IPS DF 4.7 (cell line): ENCODE data around the gene MXRA5.
"Not testable (repeated sequence)": the region's sequence is repeated elsewhere in the genome, so short reads cannot be mapped to it uniquely, and the experiment has no call there.

Experiments used
- DNase-seq: peaks from one replicate; pipeline ENCODE4 v3.0.0-alpha.2; 2013; ENCODE audit warnings: low spot score; ENCODE audit errors: extremely low read depth

MXRA5 gene, protein sequence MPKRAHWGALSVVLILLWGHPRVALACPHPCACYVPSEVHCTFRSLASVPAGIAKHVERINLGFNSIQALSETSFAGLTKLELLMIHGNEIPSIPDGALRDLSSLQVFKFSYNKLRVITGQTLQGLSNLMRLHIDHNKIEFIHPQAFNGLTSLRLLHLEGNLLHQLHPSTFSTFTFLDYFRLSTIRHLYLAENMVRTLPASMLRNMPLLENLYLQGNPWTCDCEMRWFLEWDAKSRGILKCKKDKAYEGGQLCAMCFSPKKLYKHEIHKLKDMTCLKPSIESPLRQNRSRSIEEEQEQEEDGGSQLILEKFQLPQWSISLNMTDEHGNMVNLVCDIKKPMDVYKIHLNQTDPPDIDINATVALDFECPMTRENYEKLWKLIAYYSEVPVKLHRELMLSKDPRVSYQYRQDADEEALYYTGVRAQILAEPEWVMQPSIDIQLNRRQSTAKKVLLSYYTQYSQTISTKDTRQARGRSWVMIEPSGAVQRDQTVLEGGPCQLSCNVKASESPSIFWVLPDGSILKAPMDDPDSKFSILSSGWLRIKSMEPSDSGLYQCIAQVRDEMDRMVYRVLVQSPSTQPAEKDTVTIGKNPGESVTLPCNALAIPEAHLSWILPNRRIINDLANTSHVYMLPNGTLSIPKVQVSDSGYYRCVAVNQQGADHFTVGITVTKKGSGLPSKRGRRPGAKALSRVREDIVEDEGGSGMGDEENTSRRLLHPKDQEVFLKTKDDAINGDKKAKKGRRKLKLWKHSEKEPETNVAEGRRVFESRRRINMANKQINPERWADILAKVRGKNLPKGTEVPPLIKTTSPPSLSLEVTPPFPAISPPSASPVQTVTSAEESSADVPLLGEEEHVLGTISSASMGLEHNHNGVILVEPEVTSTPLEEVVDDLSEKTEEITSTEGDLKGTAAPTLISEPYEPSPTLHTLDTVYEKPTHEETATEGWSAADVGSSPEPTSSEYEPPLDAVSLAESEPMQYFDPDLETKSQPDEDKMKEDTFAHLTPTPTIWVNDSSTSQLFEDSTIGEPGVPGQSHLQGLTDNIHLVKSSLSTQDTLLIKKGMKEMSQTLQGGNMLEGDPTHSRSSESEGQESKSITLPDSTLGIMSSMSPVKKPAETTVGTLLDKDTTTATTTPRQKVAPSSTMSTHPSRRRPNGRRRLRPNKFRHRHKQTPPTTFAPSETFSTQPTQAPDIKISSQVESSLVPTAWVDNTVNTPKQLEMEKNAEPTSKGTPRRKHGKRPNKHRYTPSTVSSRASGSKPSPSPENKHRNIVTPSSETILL (N-terminal part only)

DNA sequence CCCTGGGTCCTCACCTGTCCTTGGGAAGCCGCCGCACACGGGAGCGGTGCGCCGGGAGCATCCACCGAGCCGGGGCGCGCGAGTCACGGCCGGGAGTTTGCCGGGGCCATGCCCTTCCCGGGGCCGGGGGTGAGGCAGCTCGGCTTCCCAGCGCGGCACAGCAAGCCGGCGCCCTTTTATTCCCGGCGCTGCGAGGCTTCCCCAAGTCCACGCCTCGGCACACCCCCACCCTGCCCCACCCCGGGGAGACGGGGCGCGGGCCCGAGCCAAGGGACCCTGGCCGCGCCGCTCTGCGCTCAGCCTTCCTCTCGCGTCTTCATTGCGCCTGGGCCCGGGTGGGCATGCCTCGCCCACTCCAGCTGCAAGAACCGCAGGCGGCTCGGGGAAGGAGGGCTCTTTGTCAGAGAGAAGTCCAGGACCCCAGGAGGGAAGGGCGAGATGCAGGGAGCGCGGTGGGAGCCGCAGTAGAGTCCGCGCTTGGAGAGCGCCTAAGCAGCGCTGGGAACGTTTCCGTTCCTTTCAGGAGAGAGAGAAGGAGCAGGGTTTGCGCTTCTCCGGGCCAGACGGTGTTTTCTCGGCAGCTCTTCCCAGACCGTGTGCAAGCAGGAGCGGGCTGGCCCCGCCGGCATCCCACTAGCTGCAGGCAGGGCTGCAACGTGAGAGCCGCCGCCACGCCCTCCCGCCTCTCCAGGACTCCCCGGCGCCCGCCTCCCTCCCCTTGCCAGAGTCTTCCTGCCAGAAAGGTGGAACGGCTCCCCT is at the start of gene MXRA5:
Gene MXRA5 (minus strand): TSS at position 152 of the 759 bp plus-strand sequence. CDS start 2,819 bp downstream, outside the sequence.
- DNase-seq = no peak

DNA sequence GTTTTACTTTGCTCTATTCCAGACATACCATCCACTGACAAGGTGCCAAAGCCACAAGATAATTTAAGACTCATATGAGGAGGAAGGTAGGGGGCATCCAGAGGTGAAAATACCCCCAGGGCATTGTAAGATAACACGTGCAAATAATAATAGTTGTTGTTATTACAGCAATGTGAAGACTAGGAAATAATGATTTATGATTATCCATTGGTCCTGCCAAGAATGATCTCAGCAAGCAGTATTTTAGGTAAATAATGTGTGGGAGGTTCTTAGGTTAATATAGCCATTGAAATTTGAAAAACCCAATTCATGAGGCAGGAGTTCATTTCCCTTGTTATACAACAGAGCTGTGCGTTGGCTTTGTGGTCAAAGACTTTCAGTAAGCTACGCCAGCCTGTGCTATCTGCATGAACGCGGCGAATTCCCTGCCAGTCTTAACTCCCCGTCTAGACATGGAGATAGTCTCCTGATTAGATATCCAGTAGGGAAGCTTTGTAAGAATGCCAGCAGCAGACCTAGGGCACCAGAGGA is 47.2 kb upstream of the MXRA5 start:
- DNase-seq = no peak

DNA sequence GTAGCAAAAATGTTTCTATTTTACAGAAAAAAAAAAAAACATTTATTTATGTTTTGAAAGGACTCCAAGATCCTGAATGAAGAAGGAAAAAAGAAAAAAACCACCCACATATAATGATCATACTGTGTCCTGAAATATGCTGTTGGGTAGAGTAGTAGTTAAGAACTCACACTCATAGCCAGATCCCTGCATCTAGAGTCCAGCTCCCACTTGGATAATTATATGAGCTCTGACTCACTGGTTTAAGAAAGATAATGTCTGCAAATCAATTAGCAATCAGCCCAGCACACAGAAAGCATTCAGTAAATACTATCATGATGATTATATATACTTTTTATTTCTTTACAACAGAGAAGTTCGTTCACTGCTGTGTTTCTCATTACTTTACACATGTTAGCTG is 46.7 kb upstream of the MXRA5 start:
- DNase-seq = no peak

DNA sequence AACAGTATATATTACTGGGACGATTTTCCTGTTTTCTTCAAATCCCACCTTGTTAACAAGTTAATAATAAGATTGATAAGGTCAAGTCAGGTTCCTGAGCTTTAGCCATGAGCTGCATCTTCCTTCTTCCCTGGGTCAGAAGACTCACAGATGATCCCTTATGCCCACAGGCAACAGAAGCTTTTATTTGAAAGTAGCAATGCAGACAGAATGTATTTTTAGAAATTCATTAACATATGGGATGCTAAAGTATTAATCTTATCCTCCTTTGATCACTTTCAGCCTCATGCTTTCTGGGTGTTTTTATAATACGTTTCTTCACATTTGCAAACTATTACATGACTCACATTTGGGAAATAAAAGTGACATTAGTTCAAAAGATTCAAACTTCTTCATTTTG is 42.0 kb upstream of the MXRA5 start:
- DNase-seq = no peak

DNA sequence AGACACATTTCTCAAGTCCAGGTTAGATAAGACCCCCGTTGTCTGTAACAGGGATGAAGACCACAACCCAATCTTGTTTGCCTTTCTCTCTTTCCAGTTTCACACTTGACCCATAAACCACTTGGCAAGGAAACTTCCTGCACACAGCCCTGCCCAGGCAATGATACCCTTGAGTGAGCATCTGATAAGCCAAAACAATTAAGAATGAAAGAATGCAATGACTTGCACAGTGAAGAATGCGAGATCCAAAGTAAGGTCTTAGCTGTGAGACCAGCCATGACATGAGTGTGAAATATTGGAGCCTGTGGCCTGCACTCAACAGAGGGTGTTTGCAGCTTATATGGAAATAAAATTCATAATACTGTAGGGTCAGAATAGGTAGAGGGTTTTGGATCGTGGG is 37.9 kb upstream of the MXRA5 start:
- DNase-seq = no peak

DNA sequence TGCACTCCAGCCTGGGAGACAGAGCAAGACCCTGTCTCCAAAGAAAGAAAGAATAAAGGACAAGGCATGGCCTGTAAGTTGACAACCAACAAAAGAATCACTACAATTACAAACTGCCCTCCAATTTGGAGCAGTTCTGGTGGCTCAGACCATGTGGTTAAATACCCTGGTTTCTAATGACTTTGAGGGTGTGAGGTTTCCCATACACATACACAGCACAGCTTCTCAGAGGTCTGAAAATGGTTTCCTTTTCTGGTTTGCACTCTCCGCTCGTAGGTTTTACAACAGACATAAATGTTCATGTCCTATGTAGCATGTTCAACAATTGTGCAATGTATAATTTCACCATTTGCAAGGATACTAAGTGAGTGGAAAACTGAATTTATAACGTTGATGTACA is 34.2 kb upstream of the MXRA5 start:
- no peak for DNase-seq

DNA sequence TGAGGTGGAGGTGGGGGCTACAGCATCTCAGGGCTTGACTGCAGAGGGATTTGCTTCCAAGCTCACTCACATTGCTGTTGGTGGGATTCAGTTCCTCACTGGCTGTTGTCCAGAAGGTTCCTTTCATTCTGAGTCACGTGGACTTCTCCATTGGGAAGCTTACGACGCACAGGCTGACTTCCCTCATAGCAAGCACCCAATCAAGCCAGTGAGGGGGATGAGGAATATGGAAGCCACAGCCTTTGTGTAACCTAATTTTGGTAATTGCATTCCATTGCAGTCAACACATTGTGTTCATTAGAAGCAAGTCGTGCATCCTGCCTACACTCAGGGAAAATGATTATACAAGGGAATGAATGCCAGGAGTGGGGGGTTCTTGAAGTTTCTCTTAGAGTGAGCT is 32.7 kb upstream of the MXRA5 start:
- no peak for DNase-seq

DNA sequence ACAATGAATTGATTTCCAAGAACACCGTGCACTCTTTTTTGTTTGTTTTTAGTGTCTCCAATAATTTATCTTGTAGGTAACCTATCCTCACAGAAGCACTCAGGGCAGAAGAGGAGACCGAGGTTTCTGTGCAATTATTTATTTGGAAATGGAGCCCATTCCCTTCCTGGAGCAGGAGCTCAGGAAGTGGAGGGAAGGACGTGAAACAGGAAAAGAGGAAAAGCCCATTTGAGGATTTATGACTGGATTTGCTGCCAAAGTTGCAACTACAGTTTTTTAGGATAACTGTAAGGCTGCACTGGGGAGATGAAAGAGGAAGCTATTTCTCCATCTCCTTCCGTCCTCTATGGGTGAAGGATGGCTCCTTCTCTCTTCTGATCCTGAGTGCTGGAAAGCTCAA is 31.7 kb upstream of the MXRA5 start:
- no peak for DNase-seq

DNA sequence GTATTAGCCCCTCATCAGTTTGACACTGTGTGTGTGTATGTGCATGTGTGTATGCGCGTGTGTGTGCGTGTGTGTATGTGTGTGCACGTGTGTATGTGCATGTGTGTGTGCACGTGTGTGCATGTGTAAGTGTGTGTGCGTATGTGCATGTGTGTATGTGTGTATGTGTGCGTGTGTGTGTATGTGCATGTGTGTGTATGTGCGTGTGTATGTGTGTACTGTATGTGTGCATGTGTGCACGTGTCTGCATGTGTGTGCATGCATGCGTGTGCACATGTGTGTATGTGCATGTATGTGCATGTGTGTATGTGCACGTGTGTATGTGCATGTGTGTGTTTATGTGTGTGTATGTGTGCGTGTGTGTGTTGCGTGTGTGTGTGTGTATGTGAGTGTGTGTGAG is 31.1 kb upstream of the MXRA5 start:
- no peak for DNase-seq

DNA sequence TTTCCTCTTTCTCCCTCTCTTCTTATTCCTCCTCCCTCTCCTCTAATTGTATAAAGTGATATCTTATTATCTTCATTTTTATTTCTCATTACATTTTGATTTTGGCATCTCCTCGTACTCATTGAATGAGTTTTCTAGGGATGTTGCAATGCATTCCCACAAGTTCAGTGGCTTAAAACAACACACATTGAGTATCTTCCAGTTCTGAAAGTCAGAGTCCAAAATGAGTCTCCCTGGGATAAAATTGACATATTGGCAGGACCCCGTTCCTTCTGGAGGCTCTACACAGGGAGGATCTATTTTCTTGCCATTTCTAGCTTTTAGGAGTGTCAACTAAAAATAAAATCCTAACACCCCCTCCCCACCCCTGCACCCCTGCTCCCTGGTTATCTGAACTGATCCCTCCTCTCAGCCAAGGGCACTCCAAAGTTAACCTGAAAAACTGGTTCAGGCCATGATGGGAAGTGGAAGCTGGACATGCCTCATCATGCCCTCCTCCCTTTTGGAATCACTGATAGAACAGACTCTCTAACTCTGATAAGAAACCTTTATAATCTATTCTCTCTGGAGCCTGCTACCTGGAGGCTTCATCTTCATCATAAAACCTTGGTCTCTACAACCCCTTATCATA is 29.5 kb upstream of the MXRA5 start:
- not testable (repeated sequence) for DNase-seq

DNA sequence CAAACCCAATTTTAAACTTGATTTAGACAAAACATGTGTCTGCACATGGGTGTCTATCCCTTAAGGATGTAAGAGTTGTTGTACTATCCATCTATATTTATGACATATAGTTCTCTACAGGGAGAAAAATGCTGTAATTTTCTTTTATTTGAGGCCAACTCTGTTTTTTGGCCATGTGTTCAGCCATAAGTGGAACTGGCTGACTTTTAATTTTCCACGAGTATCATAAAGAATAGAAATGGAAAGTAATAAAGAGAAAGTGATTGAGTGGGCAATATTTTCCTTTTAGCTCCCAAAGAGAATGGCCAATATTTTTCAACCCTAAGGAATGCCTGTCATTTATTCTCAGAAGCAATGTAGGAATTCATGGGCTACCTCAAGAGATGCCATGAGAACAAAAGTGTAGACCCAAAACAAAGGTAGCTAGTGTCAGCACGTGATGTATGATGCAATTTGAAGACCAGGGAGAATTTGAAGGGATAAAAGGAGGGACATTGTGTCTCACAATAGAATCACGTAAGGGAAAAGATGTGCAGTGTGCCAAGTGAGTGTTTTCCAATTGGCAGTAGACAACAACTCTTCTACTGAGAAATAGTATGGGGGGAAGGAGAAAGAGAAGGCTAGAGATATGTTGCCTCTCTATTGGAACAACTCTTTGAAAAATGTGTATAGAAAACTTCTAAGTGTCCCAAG is 27.8 kb upstream of the MXRA5 start:
- no peak for DNase-seq

DNA sequence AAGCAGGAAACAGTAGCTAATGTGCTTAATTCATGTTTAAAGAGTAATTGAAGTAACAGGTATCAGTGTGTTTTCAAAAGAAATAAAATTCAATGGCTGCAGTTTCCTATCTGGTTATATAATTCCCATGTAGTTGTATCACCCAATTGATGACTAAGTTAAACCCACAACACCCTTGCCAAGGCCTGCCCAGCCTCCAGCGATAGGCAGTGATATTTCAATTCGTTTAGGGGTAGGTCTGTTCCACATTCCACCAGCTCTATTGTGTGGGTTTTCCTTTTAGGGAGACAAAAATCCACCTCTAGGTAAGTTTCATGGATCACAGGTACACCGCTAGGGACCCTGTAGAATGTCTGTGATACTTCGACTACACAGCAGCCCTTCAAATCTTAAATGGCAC is 24.7 kb upstream of the MXRA5 start:
- DNase-seq = no peak

DNA sequence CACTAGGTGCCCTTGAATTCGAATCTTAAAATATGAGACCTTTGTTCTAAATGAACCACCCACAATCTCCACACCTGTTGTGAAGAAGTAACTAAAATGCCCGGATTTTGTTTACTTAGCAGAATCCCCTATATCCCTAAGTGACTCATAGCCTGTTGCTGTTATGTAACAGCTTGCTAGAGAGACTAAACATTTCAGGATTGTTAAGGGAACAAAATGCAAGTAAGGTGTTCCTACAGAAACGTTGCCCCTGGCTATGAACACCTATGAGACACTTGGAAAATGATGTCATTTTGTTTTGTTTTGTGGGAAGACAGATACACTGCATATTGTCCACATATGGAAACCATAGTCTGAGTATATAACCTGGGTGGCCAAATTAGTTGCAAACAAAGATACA is 24.2 kb upstream of the MXRA5 start:
- no peak for DNase-seq

DNA sequence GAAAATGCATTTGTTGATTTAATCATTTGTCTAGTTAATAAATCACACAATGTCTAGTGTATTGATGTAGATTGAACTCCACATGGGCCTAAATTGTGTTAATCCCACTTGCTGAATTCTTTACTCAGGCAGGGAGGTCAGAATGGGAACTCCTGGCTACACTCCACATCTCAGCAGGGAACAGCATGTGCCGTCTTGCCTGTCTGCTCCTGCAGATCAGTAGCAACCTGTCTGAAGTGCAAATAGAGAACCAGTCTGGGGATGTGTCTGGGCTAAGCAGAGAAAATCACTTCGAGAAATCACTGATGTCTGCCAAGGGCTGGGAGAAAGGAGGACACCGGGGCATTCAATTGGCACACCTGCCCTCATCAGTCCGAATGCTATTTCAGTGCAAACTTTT is 16.5 kb upstream of the MXRA5 start:
- no peak for DNase-seq

DNA sequence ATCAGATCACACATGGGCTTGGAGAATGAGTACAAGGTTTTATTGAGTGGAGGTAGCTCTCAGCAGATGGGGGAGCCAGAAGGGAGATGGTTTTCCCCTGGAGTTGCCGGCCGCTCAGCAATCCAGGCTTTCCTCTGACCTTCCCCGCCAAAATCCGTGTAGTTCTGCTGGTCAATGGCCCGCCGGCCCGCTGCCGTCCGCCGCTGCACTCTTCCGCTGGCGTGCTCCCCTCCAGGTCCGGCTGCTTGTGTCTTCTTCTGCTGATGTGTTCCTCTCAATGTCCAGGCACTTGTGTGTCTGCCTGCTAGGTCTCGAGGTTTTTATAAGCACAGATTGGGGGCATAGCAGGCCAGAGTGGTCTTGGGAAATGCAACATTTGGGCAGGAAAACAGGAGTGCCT is 14.4 kb upstream of the MXRA5 start:
- no peak for DNase-seq

DNA sequence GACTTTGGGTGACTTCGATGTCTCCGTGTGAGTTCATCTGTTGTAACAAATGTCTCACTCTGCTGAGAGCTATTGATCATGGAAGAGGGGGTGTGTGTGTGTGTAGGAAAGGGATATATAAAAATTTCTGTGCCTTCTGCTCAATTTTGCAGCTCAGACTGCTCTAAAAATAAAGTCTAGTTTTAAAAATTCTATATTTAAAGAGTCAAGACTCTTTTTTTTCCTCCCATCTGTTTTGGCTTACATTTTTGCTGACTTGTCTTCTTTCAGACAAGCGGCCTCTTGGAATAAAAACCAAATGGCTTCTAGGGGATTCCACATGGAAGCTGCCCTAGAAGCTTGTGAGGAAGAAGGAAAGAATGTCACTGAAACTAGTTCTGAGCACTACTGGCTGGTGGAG is 6.3 kb upstream of the MXRA5 start:
- not testable (repeated sequence) for DNase-seq

DNA sequence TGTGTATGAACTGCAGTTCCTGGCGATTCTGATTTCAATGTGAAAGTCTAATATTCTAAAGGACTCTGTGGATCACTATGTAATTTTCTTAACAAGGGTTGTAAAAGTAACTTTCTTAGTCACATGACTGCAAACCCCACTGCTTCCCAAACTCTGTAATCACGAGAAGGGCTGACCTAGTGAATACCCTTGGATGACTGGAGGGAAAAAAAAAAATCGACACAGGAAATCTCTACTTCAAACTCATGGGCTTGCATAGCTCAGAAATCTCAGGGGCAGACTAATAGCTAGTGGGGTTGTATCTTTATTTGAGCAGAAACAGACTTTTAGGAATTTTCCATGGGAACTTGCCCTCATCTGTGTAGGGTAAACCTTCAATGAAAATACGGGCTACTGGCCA is 4.8 kb upstream of the MXRA5 start:
- no peak for DNase-seq

DNA sequence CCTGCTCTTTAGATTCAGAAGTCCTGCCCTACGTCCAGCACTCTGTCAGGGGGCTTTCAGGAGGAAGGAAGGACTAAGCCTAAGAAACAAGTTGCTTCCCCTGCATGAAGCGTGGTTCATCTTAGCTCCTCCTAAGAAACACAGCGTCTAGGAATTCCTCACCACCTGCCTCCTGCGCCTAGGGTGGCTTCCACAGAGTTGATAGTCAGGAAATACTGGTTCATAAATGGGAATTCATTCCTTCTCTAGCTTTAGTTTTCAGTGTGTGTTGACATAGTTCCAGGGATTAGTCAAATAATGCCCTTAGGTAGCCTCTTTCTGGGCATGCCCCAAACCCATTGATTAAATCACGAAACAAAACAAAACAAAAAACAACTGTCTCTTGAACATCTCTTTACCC is 1.7 kb upstream of the MXRA5 start:
- DNase-seq = no peak

DNA sequence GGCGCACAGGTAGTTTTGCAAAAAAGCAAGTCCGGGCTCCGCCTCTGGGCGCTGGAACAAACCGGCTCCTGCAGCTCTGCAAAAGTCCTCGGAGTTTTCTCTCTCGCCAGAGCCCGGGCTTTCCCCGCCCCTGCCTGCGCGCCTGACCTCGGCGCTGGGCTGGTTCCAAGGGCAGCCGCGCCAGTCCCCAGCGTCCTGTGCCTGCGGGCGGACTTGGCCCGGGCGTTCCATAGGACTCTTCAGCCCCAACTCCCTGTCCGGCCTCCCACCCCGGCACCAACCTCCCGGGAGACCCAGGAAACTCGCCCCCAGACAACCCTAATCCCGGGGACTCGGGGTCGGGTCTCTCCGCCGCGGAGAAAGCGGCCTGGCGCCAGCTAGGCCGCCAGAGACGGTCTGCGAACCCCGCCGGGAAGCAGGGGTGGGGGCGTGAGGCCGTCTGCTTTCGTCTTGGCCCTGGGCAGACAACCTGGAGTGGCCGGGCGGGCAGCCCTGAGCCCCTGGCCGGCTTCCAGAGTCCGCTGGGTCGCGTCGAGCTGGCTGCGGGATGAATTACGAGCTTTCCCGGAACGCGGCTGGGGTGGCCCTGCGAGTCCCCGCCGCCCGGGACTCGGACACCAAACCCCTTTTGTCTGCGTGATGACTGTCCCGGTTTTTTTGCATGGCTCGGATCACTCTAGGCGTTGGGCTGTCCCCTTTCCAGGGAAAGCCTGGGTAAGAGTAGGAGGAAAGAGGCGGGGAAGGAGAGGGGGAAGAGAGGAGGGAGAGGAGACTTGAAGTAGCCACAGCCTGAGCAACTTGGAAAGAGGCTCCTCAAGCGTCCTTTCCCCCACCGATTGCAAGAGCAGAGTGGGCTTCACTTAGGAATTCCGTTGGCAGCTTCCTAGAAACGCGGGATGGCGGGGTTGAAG is 916 bp downstream of the MXRA5 start:
- DNase-seq = no peak
